DOHH2 (cell line): ENCODE measurements around the gene TRERF1.

Experiments
- H3F3A ChIP-seq: fragments of 200-600 bp; sonication (generic), shearing (Covaris generic); 2 replicates; pipeline ENCODE4 v1.6.0; 2016; ENCODE audit warnings: antibody characterized with exemption, mild to moderate bottlenecking; ENCODE audit not compliant: control insufficient read depth, insufficient read depth
- H3K27ac ChIP-seq: fragments of 200-600 bp; sonication (generic); 2 replicates; pipeline ENCODE4 v1.5.1; 2014; ENCODE audit warnings: low read depth, mild to moderate bottlenecking, low read length, moderate library complexity
- H3K27me3 ChIP-seq: fragments of 200-600 bp; sonication (generic); 2 replicates; pipeline ENCODE4 v1.6.1; 2014; ENCODE audit warnings: mild to moderate bottlenecking, low read length, mixed read lengths; ENCODE audit not compliant: control insufficient read depth
- H3K36me3 ChIP-seq: fragments of 200-600 bp; sonication (generic); 2 replicates; pipeline ENCODE4 v1.6.1; 2014; ENCODE audit warnings: mild to moderate bottlenecking, low read length, moderate library complexity, mixed read lengths; ENCODE audit not compliant: control insufficient read depth
- H3K4me1 ChIP-seq: fragments of 200-600 bp; sonication (generic); 2 replicates; pipeline ENCODE4 v1.6.1; 2014; ENCODE audit warnings: mild to moderate bottlenecking, low read length, mixed read lengths; ENCODE audit not compliant: control insufficient read depth
- H3K4me2 ChIP-seq: fragments of 200-600 bp; sonication (generic); 2 replicates; pipeline ENCODE4 v1.6.0; 2014; ENCODE audit warnings: mild to moderate bottlenecking, low read length, moderate library complexity
- H3K4me3 ChIP-seq: fragments of 200-600 bp; sonication (generic); 2 replicates; pipeline ENCODE4 v1.5.1; 2014; ENCODE audit warnings: mild to moderate bottlenecking, low read length, mixed read lengths
- H3K79me2 ChIP-seq: fragments of 200-600 bp; sonication (generic); 2 replicates; pipeline ENCODE4 v1.6.1; 2014; ENCODE audit warnings: mild to moderate bottlenecking, low read length, mixed read lengths; ENCODE audit not compliant: control insufficient read depth
- H3K9me2 ChIP-seq: fragments of 200-600 bp; sonication (generic); replicated peaks from 2 replicates; pipeline ENCODE4 v1.6.1; 2014; ENCODE audit warnings: mild to moderate bottlenecking, low read length, mixed read lengths; ENCODE audit not compliant: control insufficient read depth
- H3K9me3 ChIP-seq: fragments of 200-600 bp; sonication (generic); 2 replicates; pipeline ENCODE4 v1.6.1; 2014; ENCODE audit warnings: antibody characterized with exemption, low read length, mixed read lengths; ENCODE audit not compliant: control insufficient read depth, insufficient read depth
- H4K20me1 ChIP-seq: fragments of 200-600 bp; sonication (generic); 2 replicates; pipeline ENCODE4 v1.6.0; 2014; ENCODE audit warnings: low read depth, mild to moderate bottlenecking, antibody characterized with exemption, low read length, moderate library complexity; ENCODE audit not compliant: control insufficient read depth, insufficient read depth
- EZH2phosphoT487 ChIP-seq: fragments of 200-600 bp; sonication (generic); IDR thresholded peaks from 2 replicates; pipeline ENCODE4 v1.6.1; 2017; ENCODE audit warnings: borderline replicate concordance, mild to moderate bottlenecking, antibody characterized with exemption, low read length, moderate library complexity, mixed read lengths
- TF ChIP-seq, protein P1 (sequence below): fragments of 200-600 bp; sonication (generic); IDR thresholded peaks from one replicate; pipeline ENCODE4 v1.5.1; 2014; ENCODE audit warnings: antibody characterized with exemption, mild to moderate bottlenecking, low read depth, low read length; ENCODE audit not compliant: poor library complexity, severe bottlenecking

Gene TRERF1

DNA sequence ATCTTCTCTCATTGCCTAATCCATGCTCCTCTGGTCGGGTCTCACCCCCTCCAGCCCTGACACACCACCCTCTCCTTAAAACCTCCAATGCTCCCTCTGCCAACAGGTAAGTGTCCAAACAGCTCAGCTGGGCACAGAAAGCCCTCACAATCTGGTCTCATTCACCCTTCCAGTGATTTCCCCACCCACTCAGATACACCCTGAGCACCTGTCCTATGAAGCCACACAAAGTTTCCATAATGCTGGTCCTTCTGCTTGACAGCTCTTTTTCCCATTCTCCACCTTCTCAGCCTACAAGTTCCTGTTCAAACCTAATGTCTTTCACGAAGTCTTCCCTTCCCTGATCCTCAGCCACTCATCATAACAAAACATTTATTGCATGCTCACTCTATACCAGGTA is 164.0 kb downstream of the TRERF1 start:
- H3K27ac ChIP-seq: no peak overlapping the region
- no peaks in the 10 kb centered on the region for H3K9me3 ChIP-seq
- no peaks in the 10 kb centered on the region for H3K27me3 ChIP-seq
- H3K4me3 ChIP-seq: no peak overlapping the region
- TF ChIP-seq, protein P1, sequence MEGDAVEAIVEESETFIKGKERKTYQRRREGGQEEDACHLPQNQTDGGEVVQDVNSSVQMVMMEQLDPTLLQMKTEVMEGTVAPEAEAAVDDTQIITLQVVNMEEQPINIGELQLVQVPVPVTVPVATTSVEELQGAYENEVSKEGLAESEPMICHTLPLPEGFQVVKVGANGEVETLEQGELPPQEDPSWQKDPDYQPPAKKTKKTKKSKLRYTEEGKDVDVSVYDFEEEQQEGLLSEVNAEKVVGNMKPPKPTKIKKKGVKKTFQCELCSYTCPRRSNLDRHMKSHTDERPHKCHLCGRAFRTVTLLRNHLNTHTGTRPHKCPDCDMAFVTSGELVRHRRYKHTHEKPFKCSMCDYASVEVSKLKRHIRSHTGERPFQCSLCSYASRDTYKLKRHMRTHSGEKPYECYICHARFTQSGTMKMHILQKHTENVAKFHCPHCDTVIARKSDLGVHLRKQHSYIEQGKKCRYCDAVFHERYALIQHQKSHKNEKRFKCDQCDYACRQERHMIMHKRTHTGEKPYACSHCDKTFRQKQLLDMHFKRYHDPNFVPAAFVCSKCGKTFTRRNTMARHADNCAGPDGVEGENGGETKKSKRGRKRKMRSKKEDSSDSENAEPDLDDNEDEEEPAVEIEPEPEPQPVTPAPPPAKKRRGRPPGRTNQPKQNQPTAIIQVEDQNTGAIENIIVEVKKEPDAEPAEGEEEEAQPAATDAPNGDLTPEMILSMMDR: no peak
- TF ChIP-seq EZH2phosphoT487: no peak
- H3K36me3 ChIP-seq: 0 out of 2 replicates have a peak, but pooled peaks cover 4% of the 10 kb centered on the region
- H3K79me2 ChIP-seq: no peaks in the 10 kb centered on the region
- no peaks in the 10 kb centered on the region for H4K20me1 ChIP-seq
- no peak overlapping the region for H3K4me2 ChIP-seq
- H3K4me1 ChIP-seq: peaks cover 9% of the 10 kb centered on the region
- H3F3A ChIP-seq: no peaks in the 10 kb centered on the region
- no peaks in the 10 kb centered on the region for H3K9me2 ChIP-seq

DNA sequence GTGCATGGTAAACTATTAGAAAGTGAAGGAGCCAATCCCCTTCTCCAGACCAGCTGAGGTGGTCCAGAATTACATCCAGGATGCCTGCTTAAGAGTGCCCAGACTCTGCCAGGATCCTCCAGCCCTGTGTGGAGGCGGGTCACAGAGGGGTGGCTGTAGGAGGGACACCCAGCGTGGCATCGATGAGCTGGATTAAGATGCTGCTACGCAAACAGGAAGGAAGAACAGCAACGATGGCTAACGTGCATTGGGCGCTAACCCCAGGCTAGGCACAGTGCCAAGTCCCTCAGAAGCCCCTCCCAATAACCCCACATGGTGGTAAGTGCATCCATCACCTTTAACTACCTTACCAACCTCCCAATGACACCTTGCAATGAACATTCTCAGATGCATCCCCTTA is 170.2 kb downstream of the TRERF1 start:
- Histone ChIP-seq H3K9me2 (no peaks in the 10 kb centered on the region), H3K27me3 (no peaks in the 10 kb centered on the region), H3F3A (no peaks in the 10 kb centered on the region), H3K4me2 (peak overlapping the region; percentile 60), H3K9me3 (no peaks in the 10 kb centered on the region), H4K20me1 (no peaks in the 10 kb centered on the region), H3K4me3 (peak overlapping the region; percentile 23), H3K36me3 (peaks cover 3% of the 10 kb centered on the region; the same call in 1 of the 2 replicates), H3K4me1 (peaks cover 56% of the 10 kb centered on the region), H3K27ac (peak overlapping the region; percentile 14; the same call in 1 of the 2 replicates), H3K79me2 (peaks cover 20% of the 10 kb centered on the region)
- no peak for TF ChIP-seq EZH2phosphoT487
- TF ChIP-seq, protein P1: no peak

DNA sequence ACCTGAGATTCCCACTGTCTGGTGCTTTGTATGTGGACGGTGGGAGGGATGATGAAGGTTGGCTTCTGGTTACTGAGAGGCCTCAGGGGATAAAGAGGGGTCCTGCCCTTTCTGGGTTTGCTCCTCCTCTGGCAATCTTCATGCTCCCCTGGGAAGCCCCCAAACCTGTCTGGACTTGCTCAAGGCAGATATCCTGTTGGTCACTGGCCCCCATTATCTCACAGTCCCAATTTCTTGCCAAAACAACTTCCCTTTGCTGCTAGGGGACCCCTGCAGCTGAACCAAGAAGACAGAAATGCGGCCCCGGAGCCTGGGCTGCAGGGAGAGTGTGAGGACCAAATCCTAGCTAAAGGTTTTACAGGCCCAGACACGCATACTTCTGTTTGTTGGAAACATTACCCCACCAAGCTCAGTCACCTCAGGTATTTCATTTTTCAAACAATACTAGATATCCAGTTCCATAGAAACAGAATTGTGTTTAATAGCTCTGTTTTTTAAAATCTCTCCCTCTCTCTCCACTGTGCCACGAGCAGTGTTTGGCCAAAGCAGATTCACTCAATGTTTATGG is 170.7 kb downstream of the TRERF1 start:
- TF ChIP-seq, protein P1: no peak
- no peak for TF ChIP-seq EZH2phosphoT487
- H3K4me2 ChIP-seq: peak overlapping the region; percentile 60
- H3K4me3 ChIP-seq: peak overlapping the region; percentile 23
- H3K9me2 ChIP-seq: no peaks in the 10 kb centered on the region
- H3K27ac ChIP-seq: peak overlapping the region; percentile 14; the same call in 1 of the 2 replicates
- H3F3A ChIP-seq: no peaks in the 10 kb centered on the region
- peaks cover 20% of the 10 kb centered on the region for H3K79me2 ChIP-seq
- H3K27me3 ChIP-seq: no peaks in the 10 kb centered on the region
- H4K20me1 ChIP-seq: no peaks in the 10 kb centered on the region
- H3K4me1 ChIP-seq: peaks cover 56% of the 10 kb centered on the region
- H3K36me3 ChIP-seq: peaks cover 3% of the 10 kb centered on the region; the same call in 1 of the 2 replicates
- no peaks in the 10 kb centered on the region for H3K9me3 ChIP-seq
